Peyer's patch (tissue), 4 donors: ENCODE results near the gene PDE4C. TPM values are rescaled to one million over a fixed set of nuclear protein-coding genes. Genes with fewer than 3 reads are reported as not detected.
A peak's percentile ranks its signal among the peaks of the same experiment; 100 is the strongest.

Experiments
- DNase-seq, 3 donors: peaks; one replicate each; pipeline ENCODE4 v3.0.0-alpha.2; 2017 to 2019
- H3K27ac ChIP-seq, 4 donors: fragments of 200-600 bp; sonication (generic); one replicate each; pipeline ENCODE4 v1.5.1; 2016 to 2019
- H3K27me3 ChIP-seq, 2 donors: fragments of 200-600 bp; sonication (generic); one replicate each; pipeline ENCODE4 v1.5.1; 2019
- H3K36me3 ChIP-seq, 3 donors: fragments of 200-600 bp; sonication (generic); one replicate each; pipeline ENCODE4 v1.5.1; 2016 to 2019
- H3K4me1 ChIP-seq, 4 donors: fragments of 200-600 bp; sonication (generic); one replicate each; pipeline ENCODE4 v1.5.1; 2016 to 2019
- H3K4me3 ChIP-seq, 4 donors: fragments of 200-600 bp; sonication (generic); 1 replicate in 3 of 4; 2 replicates in 1 of 4; pipeline ENCODE4 v1.5.1; 2016 to 2019; ENCODE audit warnings: mild to moderate bottlenecking in 1 of 4
- H3K9me3 ChIP-seq, 4 donors: fragments of 200-600 bp; sonication (generic); one replicate each; pipeline ENCODE4 v1.5.1; 2016 to 2019; ENCODE audit warnings: mild to moderate bottlenecking in 1 of 4
- CTCF ChIP-seq, 6 experiments: fragments of 450-650 bp in 4 of 6; fragments of 200-600 bp in 2 of 6; sonication (generic) in 1 of 6; IDR thresholded peaks; one replicate each; pipeline ENCODE4 v1.5.1; 2017 to 2019; ENCODE audit warnings: antibody characterized with exemption in 6 of 6, mild to moderate bottlenecking in 3 of 6, moderate library complexity in 1 of 6
- POLR2A ChIP-seq, 2 donors: fragments of 450-650 bp; IDR thresholded peaks; one replicate each; pipeline ENCODE4 v1.5.1; 2017; ENCODE audit warnings: antibody characterized with exemption in 2 of 2, mild to moderate bottlenecking in 2 of 2, moderate library complexity in 2 of 2
- total RNA-seq, 4 donors: library from RNA; depleted of rRNA; stranded (reverse); fragments of >200 nt; gene quantifications; one replicate each; pipeline ENCODE4 v1.1.0, GENCODE V29; 2016

PDE4C gene
- total RNA-seq, 4 donors from 2014 or later: 3.9 to 8.3 (median 8.3) TPM; not detected in 1

DNA sequence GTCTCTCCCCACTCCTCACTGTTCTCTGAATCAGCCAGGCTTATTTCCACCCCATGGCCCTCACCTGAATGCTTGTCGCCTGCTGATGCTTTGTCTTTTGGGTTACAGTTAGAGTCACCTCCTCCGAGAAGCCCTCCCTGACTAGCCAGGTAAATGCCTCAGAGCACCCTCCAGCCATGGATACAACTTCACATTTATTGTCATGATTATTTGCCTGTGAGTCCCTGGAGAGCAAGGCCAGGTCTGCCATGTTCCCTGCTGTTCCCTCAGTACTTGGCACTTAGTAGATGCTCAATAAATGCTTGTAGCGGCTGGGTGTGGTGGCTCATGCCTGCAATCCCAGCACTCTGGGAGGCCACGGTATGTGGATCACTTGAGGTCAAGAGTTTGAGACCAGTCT, 3.7 kb upstream of the PDE4C start:
- Histone ChIP-seq H3K4me3 (no peak overlapping the region), H3K27me3 (peaks cover 0 to 13% of the 10 kb centered on the region in 2 donors), H3K9me3 (peaks cover 0 to 10% (median 0%) of the 10 kb centered on the region in 4 donors), H3K36me3 (no peaks in the 10 kb centered on the region), H3K4me1 (peaks cover 0 to 15% (median 4%) of the 10 kb centered on the region in 4 donors), H3K27ac (no peak overlapping the region)
- TF ChIP-seq CTCF (IDR thresholded peaks at IDR 0.05) (no peak), POLR2A (IDR thresholded peaks at IDR 0.05) (no peak)
- no peak for DNase-seq

GRCh38 chr19:18229474-18229873, 3.2 kb upstream of the PDE4C start:
- peaks cover 0 to 14% of the 10 kb centered on the region in 2 donors for H3K27me3 ChIP-seq
- no peaks in the 10 kb centered on the region for H3K36me3 ChIP-seq
- peaks cover 0 to 10% (median 0%) of the 10 kb centered on the region in 4 donors for H3K9me3 ChIP-seq
- TF ChIP-seq CTCF (IDR thresholded peaks at IDR 0.05) (peak; percentile 14 to 43 (median 34)), POLR2A (IDR thresholded peaks at IDR 0.05) (no peak)
- no peak overlapping the region for H3K4me3 ChIP-seq
- no peak overlapping the region for H3K27ac ChIP-seq
- peaks cover 0 to 19% (median 6%) of the 10 kb centered on the region in 4 donors for H3K4me1 ChIP-seq
- no peak for DNase-seq

- TF ChIP-seq POLR2A (IDR thresholded peaks at IDR 0.05) (no peak), CTCF (IDR thresholded peaks at IDR 0.05) (no peak)
- Histone ChIP-seq H3K4me3 (no peak overlapping the region), H3K4me1 (peaks cover 0 to 25% (median 9%) of the 10 kb centered on the region in 4 donors), H3K27ac (no peak overlapping the region), H3K9me3 (peaks cover 0 to 2% (median 0%) of the 10 kb centered on the region in 4 donors), H3K36me3 (no peaks in the 10 kb centered on the region), H3K27me3 (peaks cover 0 to 14% of the 10 kb centered on the region in 2 donors)
- no peak for DNase-seq
Observed at GRCh38 chr19:18227781-18228271, 1.6 kb upstream of the PDE4C start.

DNA sequence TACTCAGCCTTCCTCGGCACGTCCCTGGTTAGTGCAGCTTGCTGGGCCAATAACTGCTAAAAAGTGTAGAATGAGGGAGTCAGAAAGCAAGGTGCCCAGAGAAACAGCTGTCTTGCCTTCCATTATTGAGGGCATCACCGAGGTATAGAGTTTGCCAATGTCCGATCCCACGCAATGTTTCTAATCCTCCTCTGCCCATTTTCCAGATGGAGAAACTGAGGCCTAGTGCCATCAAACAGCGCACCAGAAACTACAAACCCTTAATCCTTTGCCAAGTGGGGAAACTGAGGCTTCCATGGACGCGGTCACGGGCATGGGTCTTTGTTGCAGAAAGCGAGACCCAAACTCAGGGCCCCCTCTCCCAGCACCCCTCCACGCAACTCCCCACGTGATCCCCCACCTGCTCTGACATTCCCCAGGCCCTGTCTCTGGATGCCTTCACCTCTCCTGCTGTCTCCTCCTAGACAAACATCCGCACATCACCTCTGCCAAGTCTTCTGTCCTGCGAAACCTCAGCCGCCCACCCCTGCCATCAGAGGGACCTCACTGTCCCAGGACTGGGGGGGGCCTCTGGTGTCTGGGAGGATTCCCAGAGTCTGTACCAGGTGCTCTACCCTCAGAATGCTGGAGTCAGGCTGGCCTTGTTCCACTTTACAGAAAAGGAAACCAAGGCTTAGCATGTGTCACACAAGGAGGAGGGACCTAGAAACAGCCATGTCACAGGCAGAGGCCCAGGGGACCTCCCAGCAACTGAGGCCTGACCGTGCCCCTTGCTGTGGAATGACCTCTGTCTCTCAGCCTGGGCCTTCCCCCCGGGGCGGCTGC, 930 bp upstream of the PDE4C start:
- H3K4me1 ChIP-seq: peaks cover 0 to 25% (median 9%) of the 10 kb centered on the region in 4 donors

DNA sequence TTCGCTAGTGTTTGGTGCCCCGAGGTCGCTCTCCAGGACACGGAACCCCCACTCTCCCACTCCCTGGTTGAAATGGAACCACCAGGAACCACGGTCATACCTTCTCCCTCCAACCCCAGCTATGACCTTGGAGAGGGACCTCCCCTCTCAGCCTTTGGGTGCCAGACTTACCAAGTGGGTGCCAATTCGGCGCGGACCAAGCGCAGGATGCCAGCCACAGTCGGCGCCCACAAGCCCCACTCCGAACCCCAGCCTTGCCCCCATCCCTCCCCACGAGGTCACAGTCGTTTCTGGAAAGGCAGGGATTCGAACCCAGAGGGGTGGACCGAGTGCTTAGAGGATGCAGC, 910 bp downstream of the PDE4C start:
- no peaks in the 10 kb centered on the region for H3K9me3 ChIP-seq
- no peak for DNase-seq
- peaks cover 0 to 10% of the 10 kb centered on the region in 2 donors for H3K27me3 ChIP-seq
- peak overlapping the region in 1 of 4 donors; percentile 58 for H3K4me3 ChIP-seq
- H3K4me1 ChIP-seq: peaks cover 0 to 31% (median 9%) of the 10 kb centered on the region in 4 donors
- TF ChIP-seq CTCF (IDR thresholded peaks at IDR 0.05): no peak
- TF ChIP-seq POLR2A (IDR thresholded peaks at IDR 0.05): no peak
- H3K36me3 ChIP-seq: no peaks in the 10 kb centered on the region
- peak overlapping the region in 2 of 4 donors; percentile 12 to 41 for H3K27ac ChIP-seq

More for the DNA sequence above, 930 bp upstream of the PDE4C start:
- Histone ChIP-seq H3K27ac (no peak overlapping the region), H3K36me3 (no peaks in the 10 kb centered on the region), H3K9me3 (no peaks in the 10 kb centered on the region), H3K27me3 (peaks cover 0 to 10% of the 10 kb centered on the region in 2 donors), H3K4me3 (no peak overlapping the region)
- TF ChIP-seq POLR2A (IDR thresholded peaks at IDR 0.05) (no peak), CTCF (IDR thresholded peaks at IDR 0.05) (no peak)
- no peak for DNase-seq
